Measurements from ENCODE around the gene KCNIP4. TPM values are rescaled to one million over a fixed set of nuclear protein-coding genes. Genes with fewer than 3 reads are reported as not detected.

KCNIP4 gene
- total and polyA plus RNA-seq, 2 of the 8 experiments (the other 6 are each of a cell fraction or from before 2014, with no cell fraction given) = 0.06 TPM; not detected in 1

- 92% methylated on average over 13 of the region's 13 CpGs; no CpG with 5 or more reads in 1 of the 2 experiments for WGBS, 2 experiments (ENCODE audit: extremely low coverage in 1 of 2, insufficient coverage in 1 of 2, insufficient read length in 1 of 2, insufficient replicate concordance in 2 of 2, low coverage in 1 of 2, low lambda C conversion rate in 2 of 2, missing lambda C conversion rate in 1 of 2)
- H4K20me1 ChIP-seq (replicated peaks in 1 of 2; ENCODE audit: control insufficient read depth in 1 of 2, insufficient read depth in 2 of 2, low read length in 2 of 2) = no peaks in the 10 kb centered on the region
- no peak overlapping the region for H2BK120ac ChIP-seq (replicated peaks; ENCODE audit: low read depth, low read length)
- POLR2A ChIA-PET (ENCODE audit: partially characterized antibody) = no interaction called here
- no peaks in the 10 kb centered on the region for H3K79me1 ChIP-seq (ENCODE audit: low read depth, low read length)
- no peaks in the 10 kb centered on the region for H3K23me2 ChIP-seq (ENCODE audit: low read depth, low read length)
- H4K8ac ChIP-seq (ENCODE audit: extremely low read depth, insufficient read depth, low read length) = no peak overlapping the region
- no peak overlapping the region for H3K4me2 ChIP-seq (ENCODE audit: insufficient read depth in 1 of 2, low read depth in 2 of 2, low read length in 2 of 2)
- no peak overlapping the region for H3K4me3 ChIP-seq (ENCODE audit: extremely low read depth in 1 of 4, insufficient read depth in 2 of 4, low read depth in 3 of 4, low read length in 4 of 4)
- no peaks in the 10 kb centered on the region for H3K4me1 ChIP-seq (replicated peaks in 1 of 4; ENCODE audit: control insufficient read depth in 3 of 4, insufficient read depth in 4 of 4, low read length in 3 of 4)
- no peaks in the 10 kb centered on the region for H3K36me3 ChIP-seq (ENCODE audit: control insufficient read depth in 2 of 4, insufficient read depth in 4 of 4, low read length in 3 of 4)
- no peak overlapping the region for H3K27ac ChIP-seq (ENCODE audit: low read depth, low read length)
- no peak overlapping the region for H2AFZ ChIP-seq (ENCODE audit: low read length)
- no peaks in the 10 kb centered on the region for H3K9me3 ChIP-seq (ENCODE audit: insufficient read depth in 2 of 2, low read depth in 1 of 2, low read length in 1 of 2)
- H3K14ac ChIP-seq (ENCODE audit: insufficient read length) = no peak overlapping the region
- H3K18ac ChIP-seq (ENCODE audit: extremely low read depth, low read length) = no peak overlapping the region
- H4K91ac ChIP-seq (replicated peaks; ENCODE audit: insufficient read length, low read length) = no peak overlapping the region
- no peaks in the 10 kb centered on the region for H3K27me3 ChIP-seq (replicated peaks in 1 of 4; ENCODE audit: control insufficient read depth in 3 of 4, extremely low read depth in 1 of 4, insufficient read depth in 3 of 4, low read length in 3 of 4)
- H2AK5ac ChIP-seq (ENCODE audit: low read depth, low read length) = no peak overlapping the region
- no peak overlapping the region for H2BK5ac ChIP-seq (ENCODE audit: low read depth, low read length)
- FAIRE-seq (no peak), DNase-seq (ENCODE audit: low read depth in 1 of 2, low spot score in 2 of 2) (no peak)
- no peak overlapping the region for H4K5ac ChIP-seq (ENCODE audit: insufficient read length, low read depth, low read length)
- CTCF ChIA-PET (ENCODE audit: partially characterized antibody) = interaction anchor here (1.4 to 2.9 kb wide), 2 partner anchors 9 to 370 kb away, joined by 4 to 14 read pairs; no protein-coding TSS in a partner anchor
- H3K79me2 ChIP-seq (ENCODE audit: control insufficient read depth in 1 of 2, insufficient read depth in 2 of 2, low read length in 2 of 2) = no peaks in the 10 kb centered on the region
- no peak overlapping the region for H3K56ac ChIP-seq (replicated peaks; ENCODE audit: insufficient read length, low read depth, low read length)
- H2BK12ac ChIP-seq (ENCODE audit: low read depth, low read length) = no peak overlapping the region
- no peak overlapping the region for H2BK15ac ChIP-seq (ENCODE audit: low read length)
- no peak overlapping the region for H3K9ac ChIP-seq (replicated peaks in 1 of 4; ENCODE audit: extremely low read depth in 1 of 4, low read depth in 3 of 4, low read length in 3 of 4)
- H3K4ac ChIP-seq (replicated peaks; ENCODE audit: insufficient read length, low read depth, low read length) = no peak overlapping the region
- H2BK20ac ChIP-seq (ENCODE audit: low read length) = no peak overlapping the region
- no peak overlapping the region for H3K23ac ChIP-seq (ENCODE audit: insufficient read length)
- TF ChIP-seq POLR2AphosphoS5 (IDR thresholded peaks at IDR 0.05; ENCODE audit: low read depth, low read length) (no peak), ATF3 (IDR thresholded peaks at IDR 0.05; ENCODE audit: insufficient read depth, low read depth, low read length) (no peak), SAP30 (IDR thresholded peaks at IDR 0.05; ENCODE audit: insufficient read depth, insufficient replicate concordance, low read length) (no peak), SP4 (IDR thresholded peaks at IDR 0.05; ENCODE audit: low read length) (no peak), TBP (IDR thresholded peaks at IDR 0.05; ENCODE audit: low read depth, low read length) (no peak), SP2 (IDR thresholded peaks at IDR 0.05; ENCODE audit: low read length) (no peak), SRF (IDR thresholded peaks at IDR 0.05; ENCODE audit: low read depth, low read length) (no peak), ZNF274 (IDR thresholded peaks at IDR 0.05; ENCODE audit: borderline replicate concordance, extremely low read depth, low read length) (no peak), SIRT6 (IDR thresholded peaks at IDR 0.05; ENCODE audit: low read length) (no peak), CREB1 (IDR thresholded peaks at IDR 0.05) (no peak), CHD2 (IDR thresholded peaks at IDR 0.05; ENCODE audit: low read length) (no peak)
- TF ChIP-seq, protein P1, sequence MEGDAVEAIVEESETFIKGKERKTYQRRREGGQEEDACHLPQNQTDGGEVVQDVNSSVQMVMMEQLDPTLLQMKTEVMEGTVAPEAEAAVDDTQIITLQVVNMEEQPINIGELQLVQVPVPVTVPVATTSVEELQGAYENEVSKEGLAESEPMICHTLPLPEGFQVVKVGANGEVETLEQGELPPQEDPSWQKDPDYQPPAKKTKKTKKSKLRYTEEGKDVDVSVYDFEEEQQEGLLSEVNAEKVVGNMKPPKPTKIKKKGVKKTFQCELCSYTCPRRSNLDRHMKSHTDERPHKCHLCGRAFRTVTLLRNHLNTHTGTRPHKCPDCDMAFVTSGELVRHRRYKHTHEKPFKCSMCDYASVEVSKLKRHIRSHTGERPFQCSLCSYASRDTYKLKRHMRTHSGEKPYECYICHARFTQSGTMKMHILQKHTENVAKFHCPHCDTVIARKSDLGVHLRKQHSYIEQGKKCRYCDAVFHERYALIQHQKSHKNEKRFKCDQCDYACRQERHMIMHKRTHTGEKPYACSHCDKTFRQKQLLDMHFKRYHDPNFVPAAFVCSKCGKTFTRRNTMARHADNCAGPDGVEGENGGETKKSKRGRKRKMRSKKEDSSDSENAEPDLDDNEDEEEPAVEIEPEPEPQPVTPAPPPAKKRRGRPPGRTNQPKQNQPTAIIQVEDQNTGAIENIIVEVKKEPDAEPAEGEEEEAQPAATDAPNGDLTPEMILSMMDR (IDR thresholded peaks at IDR 0.05; ENCODE audit: control extremely low read depth in 1 of 3, insufficient read depth in 1 of 3, low read depth in 1 of 3, low read length in 3 of 3) = no peak
Observed at GRCh38 chr4:20764366-20764992, 1184.1 kb downstream of the KCNIP4 start.

All from H1 (cell line).